GM18502 (cell line): ENCODE data around the gene NME4.
"Not testable (repeated sequence)": the region's sequence is repeated elsewhere in the genome, so short reads cannot be mapped to it uniquely, and the experiment has no call there.

Source experiments
- ATAC-seq: cut with Tn5 transposase; IDR thresholded peaks from one replicate; pipeline ENCODE4 v1.9.1; 2021; ENCODE audit warnings: mild to moderate bottlenecking; ENCODE audit not compliant: unreplicated experiment, poor library complexity

NME4 gene

GRCh38 chr16:397135-397661 lies at the start of gene NME4:
Gene NME4 (plus strand): TSS chr16:397199. CDS start chr16:397223, 24 bp downstream.
- ATAC-seq, result no peak

GRCh38 chr16:347203-347602 lies 49.8 kb upstream of the NME4 start:
- ATAC-seq, result no peak

- ATAC-seq, result not testable (repeated sequence)
Observed at GRCh38 chr16:348495-348894, 48.5 kb upstream of the NME4 start.

- no peak for ATAC-seq
Observed at GRCh38 chr16:349211-349610, 47.8 kb upstream of the NME4 start.

- no peak for ATAC-seq
Observed at GRCh38 chr16:350203-350602, 46.8 kb upstream of the NME4 start.

DNA sequence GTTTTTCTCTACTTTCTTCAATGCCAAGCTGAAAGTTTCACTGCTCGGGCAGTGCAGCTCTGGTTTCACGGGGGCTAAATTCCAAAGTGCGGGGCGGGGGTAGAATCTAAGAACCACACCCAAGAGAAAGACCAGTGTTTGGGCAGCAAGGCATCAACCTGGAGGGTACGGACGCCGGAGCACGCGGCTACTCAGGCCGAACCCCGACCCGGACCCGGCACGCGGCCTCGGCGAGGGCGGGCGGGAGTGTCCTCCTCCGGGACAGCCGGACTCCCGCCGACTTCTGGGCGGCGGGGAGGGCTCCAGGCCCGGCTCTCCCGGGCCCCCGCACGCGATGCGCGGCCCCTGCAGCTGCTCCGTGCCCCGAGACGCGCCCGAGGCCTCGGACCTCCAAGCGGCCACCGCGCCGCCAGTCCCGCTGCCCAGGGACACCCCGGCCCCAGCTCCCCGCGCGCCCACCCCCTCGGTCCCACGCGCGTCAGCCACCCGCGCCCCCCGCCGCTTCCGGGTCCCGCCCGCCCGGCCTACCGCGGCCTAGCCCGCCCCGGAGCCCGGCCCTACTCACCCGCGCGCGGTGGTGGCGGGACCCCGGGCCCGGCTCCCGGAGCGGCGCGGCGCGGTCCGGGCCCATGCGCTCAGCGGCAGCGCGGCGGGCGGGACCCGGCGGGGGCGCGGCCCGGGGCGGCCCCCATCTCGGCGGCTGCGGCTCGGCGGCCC lies 45.0 kb upstream of the NME4 start:
- ATAC-seq, result peak; percentile 30

DNA sequence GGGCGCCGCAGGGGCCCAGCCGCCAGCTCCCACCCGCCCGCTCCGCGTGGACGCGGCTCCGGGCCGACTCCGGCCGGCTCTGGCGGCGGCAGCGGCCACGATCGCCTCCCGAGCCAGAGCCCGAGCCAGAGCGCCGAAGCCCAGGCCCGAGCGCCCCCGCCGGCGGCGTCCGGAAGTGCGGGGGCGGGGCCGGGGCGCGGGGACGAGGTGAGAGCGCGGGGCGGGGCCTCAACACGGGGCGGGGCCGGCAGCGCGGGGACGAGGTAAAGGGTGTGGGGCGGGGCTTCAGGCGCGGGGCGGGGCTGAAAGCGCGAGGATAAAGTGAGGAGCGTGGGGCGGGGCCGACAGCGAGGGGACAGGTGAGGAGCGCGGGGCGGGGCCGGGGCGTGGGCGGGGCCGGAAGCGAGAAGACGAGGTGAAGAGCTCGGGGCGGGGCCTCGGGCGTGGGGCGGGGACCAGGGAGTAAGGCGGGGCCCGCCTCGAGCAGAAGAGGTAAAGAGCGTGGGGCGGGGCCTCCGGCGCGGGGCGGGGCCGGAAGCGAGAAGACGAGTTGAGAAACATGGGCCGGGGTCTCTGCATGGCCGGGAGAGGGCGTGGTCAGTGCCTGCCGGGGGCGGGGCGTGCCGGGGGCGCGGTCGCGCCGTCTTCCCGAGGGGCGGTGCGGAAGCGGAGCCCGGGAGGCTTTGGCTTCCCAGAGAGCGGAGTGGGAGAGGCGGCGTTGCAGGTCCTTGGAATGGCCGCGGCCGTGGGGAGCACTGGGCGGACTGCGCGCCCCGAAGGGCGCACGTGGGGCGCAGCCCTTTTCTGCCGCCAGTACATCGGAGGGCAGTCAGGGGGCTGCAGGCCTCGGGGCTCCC lies 44.2 kb upstream of the NME4 start, which contains the start of gene AXIN1:
Gene AXIN1, minus strand, starts transcription at position 177 of the 857 bp plus-strand sequence. CDS start 5,698 bp downstream, outside the sequence.
- peak; percentile 64 for ATAC-seq

DNA sequence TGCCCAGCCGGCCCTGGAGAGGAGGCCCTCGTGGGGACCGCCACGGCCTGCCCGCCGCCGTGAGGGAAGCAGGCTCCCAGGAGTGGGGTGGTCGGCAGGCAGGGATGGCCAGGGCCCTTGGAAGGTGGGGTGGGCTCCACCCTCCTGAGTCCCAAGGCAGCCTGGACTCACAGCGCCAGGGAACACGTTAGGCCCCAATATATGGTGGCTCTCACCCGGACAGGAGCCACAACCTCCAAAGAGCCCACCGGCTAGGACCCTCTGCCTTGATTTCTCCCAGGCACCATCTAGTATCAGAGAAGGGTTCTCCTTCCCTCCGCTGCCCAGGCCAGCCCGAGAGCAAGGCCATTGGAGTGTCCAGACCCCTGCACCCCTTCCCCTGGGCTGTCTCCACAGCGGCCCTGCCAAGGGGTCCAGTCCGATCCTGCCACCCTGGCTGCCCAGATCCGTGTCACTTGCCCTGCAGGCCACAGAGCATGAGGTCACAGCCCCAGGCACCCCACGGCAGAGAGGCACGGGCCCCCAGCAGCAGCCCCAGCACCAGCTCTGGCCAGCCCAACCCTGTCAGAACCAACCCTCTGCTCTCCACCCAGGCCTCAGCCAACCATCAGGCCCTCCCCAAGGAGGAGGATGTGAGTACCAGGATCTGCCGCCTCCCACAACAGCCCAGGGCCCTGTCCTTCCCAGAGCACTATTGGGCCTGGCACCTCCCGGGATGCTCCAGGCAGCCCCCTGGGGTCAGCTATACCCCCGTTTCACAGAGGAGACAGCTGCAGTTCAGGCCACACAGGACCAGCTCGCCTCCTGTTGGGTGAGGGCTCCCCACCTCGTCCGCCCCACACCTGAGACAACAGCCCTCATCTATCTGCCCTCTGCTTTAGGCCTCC lies 43.4 kb upstream of the NME4 start:
- no peak for ATAC-seq

- no peak for ATAC-seq
Observed at GRCh38 chr16:354291-354881, 42.6 kb upstream of the NME4 start.

- ATAC-seq, result no peak
Observed at GRCh38 chr16:354971-355461, 42.0 kb upstream of the NME4 start.

GRCh38 chr16:356741-357140 lies 40.3 kb upstream of the NME4 start:
- ATAC-seq, result no peak

DNA sequence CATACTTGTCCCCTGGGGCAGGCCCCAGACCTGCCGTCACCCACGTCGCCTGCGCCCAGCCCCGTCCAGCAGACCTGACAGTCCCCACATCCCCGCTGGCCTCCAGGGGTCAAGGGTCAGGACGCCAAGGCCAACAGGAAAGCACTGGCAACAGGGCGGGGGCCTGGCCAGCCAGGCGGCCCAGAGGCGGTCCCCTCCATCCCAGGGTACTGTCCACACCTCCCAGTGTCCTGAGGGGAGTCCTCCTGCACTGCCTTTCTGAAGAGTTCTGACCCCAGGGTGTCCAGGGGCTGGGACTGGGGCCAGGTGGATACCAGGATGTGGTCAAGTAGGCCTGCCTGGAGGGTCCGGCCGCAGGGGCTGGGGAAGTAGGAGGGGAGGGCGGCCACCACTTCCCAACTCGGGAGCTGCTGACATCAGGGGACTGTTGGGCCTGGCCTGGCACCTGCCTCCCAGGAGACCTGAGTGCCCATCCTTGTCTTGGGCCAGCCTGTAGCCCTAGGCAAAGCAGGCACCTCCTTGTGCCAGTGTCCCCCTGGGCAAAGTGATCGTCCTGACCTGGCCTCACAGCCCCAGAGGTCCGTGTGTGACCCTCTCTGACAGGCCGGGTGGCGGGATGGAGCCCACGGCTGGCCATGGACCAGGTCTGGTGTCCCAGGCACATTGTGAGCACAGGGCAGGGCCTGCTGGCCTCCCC lies 37.8 kb upstream of the NME4 start:
- no peak for ATAC-seq

DNA sequence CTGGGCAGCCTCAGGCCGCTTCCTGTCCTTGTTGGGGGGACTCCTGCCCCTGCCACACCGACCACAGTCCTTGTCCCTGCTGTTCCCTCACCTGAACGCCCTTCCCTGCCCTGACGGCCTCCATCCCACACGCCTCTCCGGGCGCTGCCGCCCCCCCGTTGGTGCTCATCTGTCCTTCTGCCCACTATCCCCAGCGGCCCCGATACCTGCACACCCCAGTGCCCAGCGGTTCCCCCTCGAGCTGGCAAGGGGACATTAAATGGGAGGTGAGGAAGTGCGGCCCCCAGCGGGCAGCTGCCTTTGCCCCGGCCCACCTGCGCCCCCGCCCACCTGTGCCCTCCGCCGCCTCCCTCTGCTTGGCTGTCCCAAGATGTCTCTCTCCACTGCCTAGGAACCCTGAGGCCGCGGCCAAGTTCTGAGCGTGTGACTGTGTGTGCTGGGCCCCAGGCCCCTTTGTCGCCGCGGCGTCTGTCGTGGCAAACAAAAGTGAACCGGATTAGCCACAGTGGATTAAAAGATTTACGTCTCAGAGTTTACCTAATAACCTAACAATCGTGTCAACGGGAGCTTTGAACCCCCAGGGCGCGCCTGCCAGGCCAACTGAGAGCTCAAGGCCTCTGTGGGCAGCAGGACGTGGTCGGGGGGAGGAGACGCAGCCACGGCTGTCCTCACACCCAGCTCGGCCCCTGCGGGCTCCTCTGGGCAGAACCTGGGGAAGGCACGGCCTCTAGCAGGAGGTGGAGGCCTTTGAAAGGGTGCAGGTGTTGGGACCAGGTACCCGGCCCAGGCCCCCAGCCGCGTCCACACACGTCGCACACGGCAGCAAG lies 36.9 kb upstream of the NME4 start:
- no peak for ATAC-seq

DNA sequence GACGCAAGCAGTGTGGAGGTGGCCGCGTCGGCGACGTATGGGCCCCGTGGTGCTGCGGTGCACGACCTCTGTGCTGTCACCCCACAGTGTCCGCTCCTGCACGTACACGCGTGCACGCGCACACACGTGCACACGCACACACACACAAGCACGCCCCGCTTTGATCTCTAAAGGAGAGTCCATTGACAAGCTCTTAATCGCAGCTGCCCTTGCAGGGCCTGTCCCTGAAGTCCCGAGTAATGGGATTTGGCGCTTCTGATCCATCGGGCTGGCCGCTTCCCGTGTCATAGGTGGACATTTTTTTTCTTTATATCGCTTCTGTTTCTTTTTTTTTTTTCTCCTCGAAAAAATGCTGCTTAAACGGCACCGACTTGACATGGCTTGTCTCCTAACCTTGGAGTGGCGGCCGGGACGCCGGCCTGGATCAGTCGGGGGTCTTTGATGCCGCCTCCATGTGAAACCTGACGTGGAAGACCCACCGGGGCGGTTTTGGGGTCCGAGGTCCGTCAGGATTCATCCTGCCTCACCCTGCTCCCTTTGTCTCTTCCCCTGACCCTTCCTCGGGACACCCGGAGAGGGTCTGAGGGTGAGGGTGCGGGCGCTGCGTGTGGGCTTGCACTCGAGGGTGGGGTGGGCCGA lies 36.2 kb upstream of the NME4 start:
- ATAC-seq, result no peak

GRCh38 chr16:361341-361871 lies 35.6 kb upstream of the NME4 start:
- ATAC-seq, result no peak

GRCh38 chr16:361872-362701 lies 34.9 kb upstream of the NME4 start:
- no peak for ATAC-seq

GRCh38 chr16:362702-362999 lies 34.3 kb upstream of the NME4 start:
- ATAC-seq, result not testable (repeated sequence)
